SW 1271 (cell line): ENCODE results near the gene AK4.

Experiments used
- DNase-seq, 2 experiments: peaks; one replicate each; lab custom pipeline; 2025; lab: John Stamatoyannopoulos, UW

The AK4 gene

DNA sequence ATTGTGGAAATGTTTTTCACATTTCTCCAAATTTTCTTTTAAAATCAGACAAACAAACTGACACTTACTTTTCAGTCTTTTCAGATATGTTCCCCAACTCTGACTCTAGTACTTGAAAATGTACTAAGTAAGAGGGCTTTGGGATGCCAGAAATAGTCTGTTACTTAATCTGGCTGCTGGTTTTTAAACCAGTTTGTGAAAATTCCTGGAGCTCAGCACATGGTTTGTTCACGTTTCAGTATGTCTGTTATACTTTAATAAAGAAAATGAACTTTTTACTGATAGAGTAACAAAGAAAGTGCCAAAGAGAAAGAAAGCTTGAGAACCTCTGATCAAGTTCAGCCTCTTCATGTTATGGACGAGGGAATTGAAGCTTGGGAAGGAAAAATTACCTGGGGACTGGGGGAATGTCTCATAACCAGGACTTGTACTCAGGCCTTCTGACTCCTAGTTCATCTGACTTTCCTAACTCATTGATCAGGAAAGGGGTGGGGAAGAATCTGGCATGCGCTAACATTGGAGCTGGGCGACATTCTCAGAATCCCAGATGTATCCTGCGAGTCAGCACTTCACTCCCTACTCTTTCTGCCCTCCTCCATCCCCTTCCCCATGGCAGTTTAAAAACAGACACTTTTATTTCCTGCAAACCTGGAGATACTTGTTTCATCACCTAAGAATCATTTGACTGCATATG, 130.5 kb downstream of the AK4 start:
- no peak for DNase-seq

DNA sequence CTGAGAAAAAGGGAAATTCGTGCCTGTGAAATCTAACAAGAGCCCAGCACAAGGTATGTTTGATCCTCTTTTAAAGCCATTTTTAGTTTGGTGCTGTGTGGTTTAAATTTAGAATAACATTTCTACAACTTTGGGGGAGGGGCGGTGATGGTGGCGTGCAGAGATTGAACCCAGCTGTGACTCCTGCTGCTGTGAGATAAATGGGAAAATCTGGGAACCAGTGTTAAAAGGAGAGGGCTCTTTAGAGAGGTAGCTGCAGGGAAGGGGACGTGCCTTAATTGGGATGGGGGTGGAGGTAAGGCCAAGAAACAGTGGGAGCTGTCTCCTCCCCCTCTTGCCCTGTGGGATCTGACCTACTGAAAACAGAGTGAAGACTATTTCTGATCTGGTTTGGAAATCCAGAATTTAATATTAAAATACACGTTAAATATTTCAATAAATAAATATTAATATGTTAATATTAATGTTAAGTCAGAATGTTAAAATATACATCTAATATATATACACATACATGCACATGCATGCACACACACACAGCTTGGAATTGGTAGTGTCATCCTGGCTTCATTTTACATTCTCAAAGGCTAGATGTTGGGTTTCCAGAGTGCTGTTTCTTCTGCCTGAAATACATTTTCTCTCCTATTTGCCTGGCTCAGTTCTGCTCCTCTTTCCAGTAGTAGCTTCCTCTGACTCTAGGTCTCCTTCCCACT, 131.2 kb downstream of the AK4 start:
- no peak for DNase-seq
